ENCODE results near the gene TPX2.

DNA sequence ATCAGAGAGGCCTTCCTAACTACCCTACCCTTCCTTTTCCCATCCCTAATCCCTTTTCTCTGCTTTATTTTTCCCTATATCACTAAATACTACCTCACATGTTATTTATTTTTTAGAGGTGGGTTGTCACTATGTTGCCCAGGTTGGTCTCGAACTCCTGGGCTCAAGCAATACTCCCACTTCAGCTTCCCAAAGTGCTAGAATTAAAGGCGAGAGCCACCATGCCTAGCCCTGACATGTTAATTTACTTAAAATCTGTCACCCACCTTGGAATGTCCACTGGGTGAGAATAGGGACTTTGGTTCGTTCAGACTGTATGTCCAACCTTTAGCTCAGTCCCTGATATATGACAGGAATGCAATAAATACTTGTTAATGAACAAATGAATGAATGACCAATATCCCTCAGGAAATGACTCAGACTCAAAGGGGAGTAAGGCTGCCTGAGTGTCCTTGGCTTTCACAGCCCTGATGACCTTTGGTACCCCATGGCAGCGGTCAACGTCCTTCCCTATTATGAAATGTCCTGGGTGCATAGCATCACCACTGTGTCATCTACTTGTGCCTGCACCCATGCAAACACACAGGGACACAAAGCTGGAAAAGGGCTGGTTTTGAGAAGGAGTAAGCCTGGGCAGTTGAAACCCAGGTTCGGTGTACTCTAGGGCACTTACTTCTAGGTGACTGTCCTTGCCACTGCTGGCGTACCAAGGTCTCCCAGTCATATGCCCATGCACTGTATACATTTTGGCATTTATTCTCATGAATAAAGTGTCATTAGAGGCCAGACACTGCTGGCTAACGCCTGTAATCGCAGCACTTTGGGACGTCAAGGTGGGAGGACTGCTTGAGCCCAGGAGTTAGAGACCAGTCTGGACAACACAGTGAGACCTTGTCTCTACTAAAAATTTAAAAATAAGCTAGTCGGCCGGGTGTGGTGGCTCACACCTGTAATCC, 43.0 kb upstream of the TPX2 start:
- no peak for TF ChIP-seq CTCF (IDR thresholded peaks at IDR 0.05)
- TF ChIP-seq EP300 (IDR thresholded peaks at IDR 0.05) = peak; percentile 64 to 95 (median 67)
